PC-3 (cell line): ENCODE results near the gene SNX27.

ENCODE experiments used
- EZH2 ChIP-seq: fragments of 300-600 bp; sonication (generic); IDR thresholded peaks from one replicate; pipeline ENCODE4 v1.6.1; 2017; ENCODE audit warnings: antibody characterized with exemption, mild to moderate bottlenecking, low read length; ENCODE audit not compliant: unreplicated experiment
- EZH2phosphoT487 ChIP-seq: fragments of 300-600 bp; sonication (generic); IDR thresholded peaks from 2 replicates; pipeline ENCODE4 v1.6.1; 2018; ENCODE audit warnings: mild to moderate bottlenecking, antibody characterized with exemption, low read length, borderline replicate concordance

DNA sequence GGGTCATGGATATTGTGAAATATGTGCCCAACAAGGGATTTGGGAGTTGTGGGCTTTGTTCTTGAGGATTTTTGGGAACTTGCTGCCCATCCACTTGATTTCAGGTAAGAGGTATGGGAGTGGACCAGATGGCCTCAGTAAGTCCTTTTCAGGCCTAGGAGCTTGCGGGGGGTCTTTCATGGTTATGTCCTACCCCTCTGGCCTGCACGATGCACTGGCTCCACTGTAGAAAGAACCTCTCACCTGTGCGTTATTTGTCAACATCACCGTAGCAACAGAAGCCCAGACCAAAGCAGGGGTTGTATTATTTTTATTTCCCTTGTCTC lies 118.1 kb downstream of the SNX27 start:
- no peak for TF ChIP-seq EZH2phosphoT487
- TF ChIP-seq EZH2, result no peak
